Astrocyte (in vitro differentiated cells and primary cell): ENCODE measurements around the gene TBC1D2B. TPM values are rescaled to one million over a fixed set of nuclear protein-coding genes. Genes with fewer than 3 reads are reported as not detected.

Source experiments
- DNase-seq: peaks from one replicate; pipeline ENCODE4 v3.0.0-alpha.2; 2010; ENCODE audit warnings: low read depth
- FAIRE-seq: peaks from 2 replicates; lab custom pipeline; 2011; peaks lifted over from hg19 to GRCh38; lab: Jason Lieb, UNC
- H2AFZ ChIP-seq: 2 replicates; pipeline ENCODE4 v1.6.0; 2012; ENCODE audit warnings: low read depth, low read length, inconsistent platforms
- H3K27ac ChIP-seq: 2 replicates; pipeline ENCODE4 v1.5.1; 2011; ENCODE audit warnings: low read depth, low read length, inconsistent platforms
- H3K27me3 ChIP-seq: 2 replicates; pipeline ENCODE4 v1.6.0; 2011; ENCODE audit warnings: low read length, inconsistent platforms; ENCODE audit not compliant: insufficient read depth
- H3K36me3 ChIP-seq: 2 replicates; pipeline ENCODE4 v1.5.1; 2011; ENCODE audit warnings: low read length, inconsistent platforms; ENCODE audit not compliant: insufficient read depth
- H3K4me1 ChIP-seq: 2 replicates; pipeline ENCODE4 v1.5.1; 2011; ENCODE audit warnings: low read length, inconsistent platforms; ENCODE audit not compliant: insufficient read depth
- H3K4me2 ChIP-seq: 2 replicates; pipeline ENCODE4 v1.6.0; 2012; ENCODE audit warnings: low read length, inconsistent platforms
- H3K4me3 ChIP-seq: 2 replicates; pipeline ENCODE4 v1.5.1; 2011; ENCODE audit warnings: low read depth, mild to moderate bottlenecking, low read length, inconsistent platforms; ENCODE audit not compliant: insufficient read depth
- H3K79me2 ChIP-seq: 2 replicates; pipeline ENCODE4 v1.6.0; 2012; ENCODE audit warnings: mild to moderate bottlenecking, low read length, inconsistent platforms; ENCODE audit not compliant: insufficient read depth
- H3K9ac ChIP-seq: 2 replicates; pipeline ENCODE4 v1.6.0; 2012; ENCODE audit warnings: mild to moderate bottlenecking, low read length, inconsistent platforms
- H3K9me3 ChIP-seq: 2 replicates; pipeline ENCODE4 v1.5.1; 2012; ENCODE audit warnings: low read depth, mild to moderate bottlenecking, low read length, inconsistent platforms; ENCODE audit not compliant: insufficient read depth
- H4K20me1 ChIP-seq: 2 replicates; pipeline ENCODE4 v1.6.0; 2012; ENCODE audit warnings: low read length, inconsistent platforms; ENCODE audit not compliant: insufficient read depth
- H3K27ac Mint-ChIP-seq: one replicate; pipeline ENCODE4 v1.8.0; 2021; ENCODE audit warnings: mild to moderate bottlenecking, mixed read lengths; ENCODE audit not compliant: unreplicated experiment
- H3K27me3 Mint-ChIP-seq: one replicate; pipeline ENCODE4 v1.8.0; 2021; ENCODE audit warnings: low read depth, mixed read lengths; ENCODE audit not compliant: unreplicated experiment
- H3K36me3 Mint-ChIP-seq: one replicate; pipeline ENCODE4 v1.8.0; 2021; ENCODE audit warnings: low read depth, mixed read lengths; ENCODE audit not compliant: unreplicated experiment
- H3K4me1 Mint-ChIP-seq: one replicate; pipeline ENCODE4 v1.8.0; 2021; ENCODE audit warnings: low read depth, mixed read lengths; ENCODE audit not compliant: unreplicated experiment
- H3K4me3 Mint-ChIP-seq: one replicate; pipeline ENCODE4 v1.8.0; 2021; ENCODE audit warnings: mild to moderate bottlenecking, moderate library complexity, mixed read lengths; ENCODE audit not compliant: unreplicated experiment
- H3K9me3 Mint-ChIP-seq: one replicate; pipeline ENCODE4 v1.8.0; 2021; ENCODE audit warnings: mild to moderate bottlenecking, mixed read lengths; ENCODE audit not compliant: unreplicated experiment
- CTCF ChIP-seq: IDR thresholded peaks from 2 replicates; pipeline ENCODE4 v1.5.1; 2011; ENCODE audit warnings: low read depth, mild to moderate bottlenecking, inconsistent platforms, low read length, moderate library complexity; ENCODE audit not compliant: insufficient read depth
- EZH2 ChIP-seq: IDR thresholded peaks from 2 replicates; pipeline ENCODE4 v1.6.1; 2012; ENCODE audit warnings: mild to moderate bottlenecking, low read length, inconsistent platforms; ENCODE audit not compliant: insufficient read depth
- total RNA-seq: library from RNA; stranded (reverse); gene quantifications from 2 replicates; pipeline ENCODE4 v1.2.1, GENCODE V29; 2021

The TBC1D2B gene
- total RNA-seq, 1 donor from 2014 or later = 21.3 TPM

- no peak for DNase-seq
- Histone ChIP-seq H3K9ac (no peak overlapping the region), H4K20me1 (no peaks in the 10 kb centered on the region), H3K79me2 (no peaks in the 10 kb centered on the region), H3K36me3 (no peaks in the 10 kb centered on the region), H3K27ac (no peak overlapping the region), H3K4me1 (no peaks in the 10 kb centered on the region), H3K4me2 (no peak overlapping the region), H2AFZ (no peak overlapping the region), H3K27me3 (no peaks in the 10 kb centered on the region), H3K9me3 (no peaks in the 10 kb centered on the region), H3K4me3 (no peak overlapping the region)
- Mint-ChIP-seq H3K27ac (no peak overlapping the region), H3K9me3 (no peaks in the 10 kb centered on the region), H3K4me1 (peaks cover 1% of the 10 kb centered on the region), H3K36me3 (no peaks in the 10 kb centered on the region), H3K4me3 (no peak overlapping the region), H3K27me3 (peaks cover 15% of the 10 kb centered on the region)
- TF ChIP-seq CTCF (no peak), EZH2 (no peak)
- FAIRE-seq = no peak
Measured at GRCh38 chr15:77945566-77945965, 131.9 kb downstream of the TBC1D2B start.

Other genes with a start within 250 kb of the TBC1D2B start
- gene SH2D7, start 14.8 kb upstream of the TBC1D2B start, total RNA-seq = not detected in 2 replicates
- 6.5 and 7.4 TPM in 2 replicates for gene CIB2, start 53.7 kb upstream of the TBC1D2B start, total RNA-seq
- gene IDH3A, start 71.7 kb upstream of the TBC1D2B start, total RNA-seq = 36.3 and 37.9 TPM in 2 replicates
- not detected in 2 replicates for gene ACSBG1, start 156.9 kb upstream of the TBC1D2B start, total RNA-seq
- 0.14 TPM in 1 of 2 replicates, not detected in the other for gene DNAJA4, start 186.9 kb upstream of the TBC1D2B start, total RNA-seq
- gene SKIC8, start 221.9 kb upstream of the TBC1D2B start, total RNA-seq = 43.6 and 46.3 TPM in 2 replicates